ENCODE measurements around the gene MTA1. TPM values are rescaled to one million over a fixed set of nuclear protein-coding genes. Genes with fewer than 3 reads are reported as not detected.

MTA1 gene
- total RNA-seq, 2 experiments from 2014 or later, result 119 to 131 TPM

DNA sequence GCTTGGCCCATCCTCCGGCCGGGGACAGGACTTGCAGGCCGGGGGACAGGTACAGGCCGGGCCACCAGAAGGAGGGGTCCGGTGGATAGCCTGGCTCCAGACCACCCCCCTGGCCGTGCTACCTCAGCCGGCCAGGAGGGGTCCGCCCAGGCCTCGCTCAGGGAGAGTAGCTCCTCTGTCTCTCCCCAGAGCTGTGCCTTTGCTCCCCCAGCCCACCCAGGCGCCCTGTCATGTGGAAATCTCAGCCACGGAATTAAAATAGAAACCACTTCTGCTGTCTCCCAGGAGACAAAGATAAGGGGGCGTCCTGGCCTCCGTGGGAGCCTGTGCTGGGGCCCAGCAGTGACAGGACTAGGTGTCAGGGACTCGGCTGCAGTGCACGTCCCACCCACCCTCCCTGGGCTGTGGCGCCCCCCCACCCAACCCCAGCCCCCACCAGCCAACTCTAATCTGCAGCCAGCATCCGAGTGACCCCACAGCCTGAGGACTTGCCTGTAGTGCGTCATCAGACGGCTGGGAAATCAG, 51.7 kb downstream of the MTA1 start:
- Mint-ChIP-seq H3K9me3 (no peaks in the 10 kb centered on the region), H3K4me3 (no peak overlapping the region), H3K27me3 (peaks cover 8% of the 10 kb centered on the region), H3K4me1 (peaks cover 4% of the 10 kb centered on the region), H3K36me3 (ENCODE audit: low read depth) (no peaks in the 10 kb centered on the region), H3K27ac (no peak overlapping the region)
- CTCF ChIA-PET, result interaction anchor here (4.5 to 6.9 kb wide), 2 partner anchors 10 to 19 kb away, joined by 24 to 41 read pairs; partner anchors contain the start of gene TEDC1
- DNase-seq, result no peak
- POLR2A ChIA-PET, result interaction anchor here (0.6 kb wide), 1 partner anchor 553 kb away, joined by 3 read pairs; no protein-coding TSS in a partner anchor

DNA sequence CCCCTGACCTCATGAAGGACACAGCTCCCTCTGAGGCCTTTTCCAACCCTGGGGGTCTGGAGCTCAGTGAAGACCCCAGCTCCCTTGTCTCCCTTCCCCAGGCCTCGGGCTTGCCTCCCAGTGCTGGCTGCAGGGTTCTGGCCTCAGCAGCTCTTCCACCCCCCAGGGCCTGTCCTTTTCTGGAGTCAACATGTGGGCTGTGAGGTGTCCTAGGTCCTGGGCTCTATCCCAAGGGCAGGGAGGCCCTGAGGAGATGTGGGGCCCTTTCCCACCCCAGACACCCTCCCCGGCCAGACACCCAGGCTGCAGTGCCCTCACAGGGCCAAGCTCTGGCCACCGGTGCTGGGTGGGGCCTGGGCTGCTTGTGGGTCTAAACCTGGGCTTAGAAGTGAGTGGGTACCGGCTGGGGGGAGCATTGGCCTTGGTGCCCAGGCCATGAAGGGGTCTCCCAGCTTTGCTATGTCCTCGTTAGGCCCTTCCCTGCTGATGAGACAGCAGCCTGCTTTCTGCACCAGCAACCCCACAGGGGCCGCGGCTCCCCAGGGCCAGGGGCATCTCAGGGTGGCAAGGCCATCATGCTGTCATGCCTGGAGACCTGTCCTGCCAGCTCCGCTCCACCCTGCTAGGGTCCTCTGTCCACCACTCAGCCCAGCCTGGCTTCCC, 52.3 kb downstream of the MTA1 start:
- peak overlapping the region; percentile 27 for H3K4me3 Mint-ChIP-seq
- POLR2A ChIA-PET, result no interaction called here
- H3K9me3 Mint-ChIP-seq, result no peaks in the 10 kb centered on the region
- CTCF ChIA-PET, result interaction anchor here (4.5 to 6.9 kb wide), 2 partner anchors 10 to 19 kb away, joined by 24 to 41 read pairs; partner anchors contain the start of gene TEDC1
- H3K4me1 Mint-ChIP-seq, result peaks cover 4% of the 10 kb centered on the region
- no peak for DNase-seq
- H3K27me3 Mint-ChIP-seq, result peaks cover 12% of the 10 kb centered on the region
- H3K36me3 Mint-ChIP-seq (ENCODE audit: low read depth), result no peaks in the 10 kb centered on the region
- H3K27ac Mint-ChIP-seq, result no peak overlapping the region

DNA sequence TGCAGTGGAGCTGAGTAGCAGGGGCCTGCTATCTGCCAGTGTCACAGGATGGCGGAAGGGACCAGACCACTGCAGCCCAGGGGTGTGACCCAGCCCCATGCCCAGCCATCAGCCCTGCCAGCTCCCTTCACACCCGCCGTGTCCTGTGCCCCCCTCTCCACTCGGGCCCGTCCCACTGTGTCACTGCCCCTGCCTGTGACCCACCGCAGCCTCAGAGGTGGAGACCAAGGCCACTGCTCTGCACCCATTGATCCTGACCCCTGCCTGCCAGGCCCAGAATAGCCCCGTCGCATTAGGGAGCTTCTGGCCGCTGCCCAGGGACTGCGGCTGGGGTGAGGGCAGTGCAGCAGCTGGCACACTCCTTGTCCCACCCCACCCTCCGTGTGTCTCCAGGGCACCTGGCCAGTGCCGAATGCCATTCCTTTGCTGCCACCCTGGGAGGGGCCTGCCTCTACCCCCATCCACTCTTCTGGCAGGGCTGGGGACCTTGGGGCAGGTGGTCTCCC, 52.9 kb downstream of the MTA1 start:
- CTCF ChIA-PET, result interaction anchor here (4.5 to 6.9 kb wide), 2 partner anchors 9 to 18 kb away, joined by 24 to 41 read pairs; partner anchors contain the start of gene TEDC1
- POLR2A ChIA-PET, result no interaction called here
- Mint-ChIP-seq H3K4me1 (peaks cover 9% of the 10 kb centered on the region), H3K4me3 (peak overlapping the region; percentile 27), H3K36me3 (ENCODE audit: low read depth) (peaks cover 2% of the 10 kb centered on the region), H3K9me3 (no peaks in the 10 kb centered on the region), H3K27ac (no peak overlapping the region), H3K27me3 (peaks cover 16% of the 10 kb centered on the region)
- DNase-seq, result no peak

DNA sequence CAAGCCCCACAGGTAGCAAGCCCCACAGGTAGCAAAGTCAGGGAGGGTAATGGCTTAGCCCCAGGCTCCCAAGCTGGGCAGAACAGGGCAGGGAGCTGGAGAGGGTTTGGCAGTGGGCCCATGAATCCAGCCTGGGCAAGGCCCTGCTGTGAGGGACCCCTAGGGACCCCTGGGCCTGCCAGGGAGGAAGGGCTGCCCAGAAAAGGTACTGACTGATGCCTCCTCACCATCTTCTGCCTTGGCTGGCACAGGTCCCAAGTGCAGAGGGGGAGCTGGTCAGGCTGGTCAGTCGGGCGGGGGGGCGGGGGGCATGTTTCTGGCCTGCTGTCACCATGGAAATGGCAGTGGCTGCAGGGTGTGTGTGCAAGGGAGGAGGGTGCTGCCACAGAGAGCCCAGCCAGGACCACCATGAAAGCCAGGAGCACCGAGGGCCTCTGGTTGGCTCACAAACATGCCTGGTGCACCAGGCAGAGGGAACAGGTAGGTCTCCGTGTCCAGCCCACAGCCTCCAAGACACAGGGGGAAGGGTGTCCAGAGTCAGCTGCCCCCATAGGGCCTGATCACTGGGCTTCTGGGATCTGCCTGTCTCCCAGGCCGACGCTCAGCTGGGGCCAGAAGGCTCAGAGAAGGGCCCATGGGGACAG, 53.5 kb downstream of the MTA1 start:
- Mint-ChIP-seq H3K36me3 (ENCODE audit: low read depth) (peaks cover 2% of the 10 kb centered on the region), H3K27ac (no peak overlapping the region), H3K27me3 (peaks cover 16% of the 10 kb centered on the region), H3K4me3 (peak overlapping the region; percentile 19), H3K4me1 (peaks cover 9% of the 10 kb centered on the region), H3K9me3 (no peaks in the 10 kb centered on the region)
- ChIA-PET POLR2A (no interaction called here), CTCF (interaction anchor here (4.5 to 6.9 kb wide), 2 partner anchors 9 to 17 kb away, joined by 24 to 41 read pairs; partner anchors contain the start of gene TEDC1)
- no peak for DNase-seq

DNA sequence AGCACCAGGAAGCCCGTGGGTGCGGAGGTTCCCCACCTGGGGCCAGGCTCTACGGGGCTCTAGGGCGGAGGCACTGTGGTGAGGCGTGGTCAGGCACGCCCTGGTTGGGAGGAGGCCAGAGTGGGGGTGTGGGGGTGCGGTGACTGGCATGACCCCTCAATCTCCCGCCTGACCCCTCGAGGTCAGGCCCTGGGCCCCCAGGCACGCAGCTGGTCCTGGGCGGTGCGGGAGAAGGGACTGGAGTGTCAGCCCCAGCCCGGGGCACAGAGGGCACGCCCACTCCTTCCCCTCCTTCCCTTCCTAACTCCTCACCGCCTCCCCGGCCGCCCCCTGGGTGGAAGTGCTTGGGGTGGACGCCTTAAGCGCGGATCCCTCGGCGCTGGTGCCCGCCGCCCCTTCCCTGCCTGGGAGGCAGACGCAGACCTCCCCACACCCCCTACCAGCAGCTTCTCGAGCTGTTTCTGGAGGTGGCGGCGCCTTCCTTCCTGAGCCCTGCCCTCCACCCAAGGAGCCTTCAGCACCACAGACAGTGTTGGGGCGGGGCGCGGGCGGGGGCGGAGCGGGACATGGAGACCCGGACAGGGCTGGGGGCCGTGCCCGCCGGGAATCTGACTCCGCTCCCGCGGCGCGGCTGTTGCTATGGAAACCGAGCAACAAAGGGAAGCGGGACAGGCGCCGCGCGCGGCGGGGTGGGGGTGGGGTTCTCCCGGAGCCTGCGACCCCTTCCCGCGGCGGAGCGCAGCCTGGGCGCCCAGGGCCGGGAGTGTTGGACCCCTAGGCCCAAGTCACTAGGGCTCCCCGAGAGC, 54.3 kb downstream of the MTA1 start:
- Mint-ChIP-seq H3K27ac (no peak overlapping the region), H3K36me3 (ENCODE audit: low read depth) (peaks cover 2% of the 10 kb centered on the region), H3K27me3 (peaks cover 16% of the 10 kb centered on the region), H3K4me3 (peak overlapping the region; percentile 67), H3K4me1 (peaks cover 9% of the 10 kb centered on the region), H3K9me3 (no peaks in the 10 kb centered on the region)
- DNase-seq, result peak; percentile 86
- POLR2A ChIA-PET, result no interaction called here
- CTCF ChIA-PET, result interaction anchor here (6.9 kb wide), 1 partner anchor 8 kb away, joined by 41 read pairs; no protein-coding TSS in a partner anchor

DNA sequence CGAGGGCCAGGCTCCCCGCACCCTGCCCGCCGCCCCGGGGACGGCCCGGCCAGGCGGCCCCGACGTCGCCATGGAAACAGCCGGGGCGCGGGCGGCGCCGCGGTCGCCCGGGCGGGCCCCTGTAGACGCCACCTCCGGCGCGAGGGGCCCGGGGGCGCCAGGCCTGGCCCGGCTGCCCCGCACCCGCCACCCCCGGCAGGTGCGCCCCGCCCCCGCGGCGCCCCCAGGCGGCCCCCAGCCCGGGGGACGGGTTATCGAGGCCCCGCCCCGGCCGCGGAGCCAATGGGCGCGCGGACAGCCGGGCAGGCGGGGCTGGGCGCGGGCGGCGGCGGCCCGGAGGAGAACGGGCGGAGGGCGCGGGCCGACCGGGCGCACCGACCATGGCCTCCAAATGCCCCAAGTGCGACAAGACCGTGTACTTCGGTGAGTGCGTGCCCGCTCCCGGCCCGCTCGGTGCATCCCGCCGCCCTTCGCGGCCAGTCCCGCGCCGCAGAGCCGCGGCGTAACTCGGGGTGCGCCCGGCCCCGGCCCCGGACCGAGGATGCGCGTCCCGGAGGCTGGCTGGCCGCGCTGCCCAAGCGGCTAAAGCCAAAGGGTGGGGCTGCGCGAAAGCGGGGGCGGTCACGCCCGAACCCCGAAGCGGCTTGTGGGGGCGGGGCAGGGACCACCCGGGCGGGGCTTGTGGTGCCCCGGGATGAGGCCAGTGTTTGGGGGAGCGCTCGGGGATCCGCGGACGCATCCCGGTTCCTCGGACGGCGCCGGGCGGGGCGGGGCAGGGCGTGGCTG, 55.0 kb downstream of the MTA1 start, which contains the start of gene CRIP2:
CRIP2 (plus strand) TSS at position 339 of the 786 bp plus-strand sequence; CDS start at position 381, 42 bp downstream.
- peak within 1 kb of the TSS; percentile 67 for H3K4me3 Mint-ChIP-seq

DNA sequence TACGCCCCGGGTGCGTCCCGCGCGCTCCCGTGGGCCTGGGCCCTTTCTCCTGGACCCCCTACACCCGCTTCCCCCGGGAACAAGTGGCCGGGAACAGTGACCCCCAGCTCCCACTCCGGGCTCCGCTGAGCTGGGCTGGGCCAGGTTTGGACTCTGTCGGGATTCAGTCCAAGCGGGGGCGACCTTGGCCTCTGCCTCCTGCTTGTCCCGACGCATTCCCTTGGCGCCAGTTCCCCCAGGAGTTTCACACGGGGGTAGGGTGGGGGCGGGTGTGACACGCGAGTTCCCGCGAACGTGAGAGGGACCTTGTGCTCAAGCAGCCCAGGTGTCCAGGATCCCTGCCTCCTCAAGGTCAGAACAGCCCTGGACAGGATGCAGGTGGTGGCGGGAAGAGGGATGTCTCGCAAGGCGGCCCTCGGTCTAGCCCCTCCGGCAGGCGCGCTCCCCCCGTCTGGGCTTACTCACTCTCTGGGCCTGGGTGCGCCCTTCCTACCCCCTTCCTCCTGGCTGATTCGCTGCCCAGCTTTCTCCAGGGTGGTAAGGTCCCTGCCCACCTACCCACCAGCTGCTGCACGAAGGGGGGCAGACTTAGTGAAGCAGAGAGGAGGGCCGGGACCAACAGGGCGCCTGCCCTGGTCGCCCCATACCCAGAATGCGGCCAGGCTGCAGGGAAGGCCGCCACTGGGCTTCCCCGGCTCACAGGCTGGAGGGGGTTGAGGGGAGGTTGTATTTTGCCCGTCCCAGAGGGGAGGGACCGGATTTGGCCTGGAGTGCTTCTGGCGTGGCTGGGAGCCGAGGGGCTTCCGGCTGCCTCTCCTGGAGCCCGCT, 55.9 kb downstream of the MTA1 start:
- ChIA-PET CTCF (interaction anchor here (1.8 to 2.2 kb wide), 2 partner anchors 14 to 17 kb away, joined by 5 read pairs; no protein-coding TSS in a partner anchor), POLR2A (no interaction called here)
- Mint-ChIP-seq H3K4me1 (peaks cover 13% of the 10 kb centered on the region), H3K27ac (no peak overlapping the region), H3K9me3 (no peaks in the 10 kb centered on the region), H3K27me3 (peaks cover 29% of the 10 kb centered on the region), H3K4me3 (no peak overlapping the region), H3K36me3 (ENCODE audit: low read depth) (peaks cover 4% of the 10 kb centered on the region)
- no peak for DNase-seq

More for the DNA sequence above, 55.0 kb downstream of the MTA1 start, which contains the start of gene CRIP2:
- Mint-ChIP-seq H3K27me3 (peaks cover 22% of the 10 kb centered on the region), H3K27ac (no peak within 1 kb of the TSS), H3K4me1 (peaks cover 9% of the 10 kb centered on the region), H3K36me3 (ENCODE audit: low read depth) (peaks cover 2% of the 10 kb centered on the region), H3K9me3 (no peaks in the 10 kb centered on the region)
- ChIA-PET POLR2A (no interaction called here), CTCF (interaction anchor here (2.2 kb wide), 1 partner anchor 17 kb away, joined by 5 read pairs; no protein-coding TSS in a partner anchor)
- peak; percentile 33 for DNase-seq

DNA sequence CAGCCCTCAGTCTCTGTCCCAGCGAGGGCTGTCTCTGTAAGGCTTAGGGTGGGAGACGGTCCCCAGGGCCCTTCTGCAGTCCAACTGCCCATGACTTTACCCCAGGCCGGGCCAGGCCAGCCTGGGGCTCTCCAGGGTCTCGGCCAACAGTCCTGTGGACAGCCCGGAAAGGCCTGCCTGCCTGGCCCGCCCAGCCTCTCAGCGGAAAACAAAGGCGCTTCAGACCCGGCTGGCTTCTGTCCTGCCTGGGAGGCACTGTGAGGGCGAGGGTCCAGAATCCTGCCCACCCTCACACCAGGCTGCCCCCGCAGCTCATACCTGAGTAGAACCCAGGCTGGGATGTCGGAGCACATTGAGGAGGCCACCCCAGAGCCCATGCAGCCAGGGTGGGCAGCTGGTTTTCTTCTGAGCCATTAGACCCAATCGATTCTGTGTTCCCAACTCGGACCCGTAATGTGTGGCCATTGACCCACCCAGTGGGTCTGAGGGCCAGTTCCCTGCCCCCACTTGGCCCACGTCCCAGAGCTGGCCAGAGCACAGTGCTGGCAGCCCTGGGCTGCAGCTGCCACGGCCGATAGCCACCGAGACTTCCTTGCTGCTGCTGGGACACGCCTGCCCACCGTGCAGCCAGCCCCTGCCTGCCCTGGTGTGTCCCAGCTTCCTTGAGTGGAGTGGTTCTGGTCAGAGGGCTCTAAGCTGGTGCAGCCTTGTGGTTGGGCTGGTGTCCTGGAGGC, 56.6 kb downstream of the MTA1 start:
- no peak overlapping the region for H3K4me3 Mint-ChIP-seq
- H3K27ac Mint-ChIP-seq, result no peak overlapping the region
- no peaks in the 10 kb centered on the region for H3K9me3 Mint-ChIP-seq
- CTCF ChIA-PET, result interaction anchor here (1.8 to 2.2 kb wide), 2 partner anchors 13 to 16 kb away, joined by 5 read pairs; no protein-coding TSS in a partner anchor
- no peak for DNase-seq
- POLR2A ChIA-PET, result no interaction called here
- peaks cover 20% of the 10 kb centered on the region for H3K4me1 Mint-ChIP-seq
- H3K36me3 Mint-ChIP-seq (ENCODE audit: low read depth), result peaks cover 4% of the 10 kb centered on the region
- peaks cover 29% of the 10 kb centered on the region for H3K27me3 Mint-ChIP-seq

DNA sequence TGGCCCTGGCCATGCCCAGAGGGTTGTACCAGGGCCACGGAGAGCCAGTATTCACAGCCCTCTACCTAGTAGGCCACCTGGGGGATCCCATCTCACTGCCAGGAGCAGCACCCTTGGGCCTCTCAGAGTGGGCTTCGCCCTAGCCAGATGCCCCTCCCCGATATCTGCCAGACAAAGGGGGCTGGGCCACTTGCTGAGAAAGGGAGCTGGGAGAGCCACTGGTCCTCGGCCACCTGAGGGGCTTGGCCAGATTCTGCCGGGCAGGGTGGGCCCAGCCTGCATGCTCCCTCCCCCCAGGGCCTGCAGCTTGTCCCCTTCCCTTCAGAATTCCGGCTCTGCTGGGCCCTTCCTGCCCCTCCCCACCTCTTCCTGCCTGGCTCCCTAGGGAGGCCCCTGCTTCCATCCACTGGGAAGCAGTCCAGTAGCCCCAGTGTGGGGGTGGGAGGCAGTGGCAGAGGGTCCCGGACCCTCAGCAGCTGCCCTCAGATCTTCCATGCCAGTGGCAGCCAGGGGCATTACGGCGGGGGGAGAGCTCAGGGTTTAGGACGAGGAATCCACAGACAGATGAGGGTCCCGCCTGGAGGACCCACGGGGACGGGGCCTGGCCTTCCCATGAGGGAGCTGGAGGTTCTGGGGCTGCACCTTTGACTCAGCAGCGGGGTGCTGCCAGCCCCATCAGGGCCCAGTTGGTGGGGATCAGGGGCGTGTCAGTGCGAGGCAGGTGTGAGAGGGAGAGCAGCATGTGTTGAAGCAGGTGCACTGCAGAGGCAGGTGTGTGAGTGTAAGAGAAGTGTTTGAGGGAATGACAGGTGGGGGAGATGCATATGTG, 57.4 kb downstream of the MTA1 start:
- Mint-ChIP-seq H3K4me3 (no peak overlapping the region), H3K4me1 (peaks cover 25% of the 10 kb centered on the region), H3K9me3 (no peaks in the 10 kb centered on the region), H3K27ac (peak overlapping the region; percentile 41), H3K27me3 (peaks cover 29% of the 10 kb centered on the region), H3K36me3 (ENCODE audit: low read depth) (peaks cover 4% of the 10 kb centered on the region)
- CTCF ChIA-PET, result interaction anchor here (1.8 to 2.2 kb wide), 2 partner anchors 13 to 15 kb away, joined by 5 read pairs; no protein-coding TSS in a partner anchor
- DNase-seq, result no peak
- POLR2A ChIA-PET, result no interaction called here
